Activated CD8-positive, alpha-beta T cell treated with anti-CD3 and anti-CD28 coated beads, Interleukin-2, amount 10 ng/mL, durations not matched to agents 7 days and 5 days (primary cell): ENCODE results near the gene ADGRL3. TPM values are rescaled to one million over a fixed set of nuclear protein-coding genes. Genes with fewer than 3 reads are reported as not detected.

Experiments used
- ATAC-seq: fragments of 150-1000 bp; cut with Tn5 transposase; one replicate; pipeline ENCODE4 v1.10.0; 2021; ENCODE audit warnings: moderate library complexity
- CTCF ChIA-PET: fragments of 350-600 bp; sonication (Branson Sonifier 250); formaldehyde crosslinking; loops from one replicate; lab custom pipeline; 2021; ENCODE audit warnings: antibody characterized with exemption; lab: Charles Lee
- POLR2A ChIA-PET: fragments of 350-600 bp; sonication (Branson Sonifier 250); formaldehyde crosslinking; loops from one replicate; lab custom pipeline; 2021; ENCODE audit warnings: antibody characterized with exemption; lab: Charles Lee
- DNase-seq: peaks from one replicate; pipeline ENCODE4 v3.0.0-alpha.2; 2020
- H3K27ac Mint-ChIP-seq: one replicate; pipeline ENCODE4 v1.8.0; 2021; ENCODE audit warnings: mild to moderate bottlenecking, mixed read lengths
- H3K27me3 Mint-ChIP-seq: one replicate; pipeline ENCODE4 v1.8.0; 2021; ENCODE audit warnings: low read depth, mixed read lengths
- H3K36me3 Mint-ChIP-seq: one replicate; pipeline ENCODE4 v1.8.0; 2021; ENCODE audit warnings: low read depth, mixed read lengths
- H3K4me1 Mint-ChIP-seq: one replicate; pipeline ENCODE4 v1.8.0; 2021; ENCODE audit warnings: low read depth, mixed read lengths
- H3K4me3 Mint-ChIP-seq: one replicate; pipeline ENCODE4 v1.8.0; 2021; ENCODE audit warnings: mild to moderate bottlenecking, mixed read lengths
- H3K9me3 Mint-ChIP-seq: one replicate; pipeline ENCODE4 v1.8.0; 2022; ENCODE audit warnings: mixed read lengths; ENCODE audit not compliant: insufficient read depth
- total RNA-seq, 2 experiments: library from RNA; stranded (reverse); gene quantifications; one replicate each; pipeline ENCODE4 v1.2.3, GENCODE V29; 2021

Gene ADGRL3
- total RNA-seq, 2 experiments from 2014 or later: not detected

GRCh38 chr4:61407642-61408618 lies 207.8 kb downstream of the ADGRL3 start:
- H3K27ac Mint-ChIP-seq: no peak overlapping the region
- POLR2A ChIA-PET: no interaction called here

GRCh38 chr4:61408861-61409260 lies 208.7 kb downstream of the ADGRL3 start:
- POLR2A ChIA-PET: no interaction called here

More at GRCh38 chr4:61407642-61408618, 207.8 kb downstream of the ADGRL3 start:
- no peaks in the 10 kb centered on the region for H3K9me3 Mint-ChIP-seq
- no peaks in the 10 kb centered on the region for H3K36me3 Mint-ChIP-seq
- ATAC-seq (no peak), DNase-seq (no peak)
- CTCF ChIA-PET: no interaction called here
- no peaks in the 10 kb centered on the region for H3K4me1 Mint-ChIP-seq
- no peak overlapping the region for H3K4me3 Mint-ChIP-seq
- H3K27me3 Mint-ChIP-seq: no peaks in the 10 kb centered on the region

DNA sequence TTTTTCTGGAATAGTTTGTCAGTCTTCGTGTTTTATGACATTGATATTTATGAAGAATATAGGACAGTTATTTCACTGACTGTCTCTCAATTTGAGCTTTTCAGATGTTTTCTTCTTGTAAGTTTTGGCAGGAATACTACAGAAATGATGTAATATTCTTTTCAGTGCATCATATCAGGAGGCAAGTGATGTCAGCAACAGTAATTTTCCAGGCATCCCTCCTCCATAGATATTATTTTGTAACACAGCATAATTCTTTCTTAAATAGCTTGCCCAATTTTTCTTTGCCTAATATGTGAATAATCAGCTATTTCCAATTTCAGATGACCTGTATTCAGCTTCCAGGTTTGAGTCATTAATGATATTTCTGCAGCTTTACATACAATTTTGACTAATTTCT lies 211.1 kb downstream of the ADGRL3 start:
- H3K36me3 Mint-ChIP-seq: no peaks in the 10 kb centered on the region
- ATAC-seq (no peak), DNase-seq (no peak)
- H3K4me1 Mint-ChIP-seq: no peaks in the 10 kb centered on the region
- ChIA-PET CTCF (no interaction called here), POLR2A (no interaction called here)
- H3K9me3 Mint-ChIP-seq: no peaks in the 10 kb centered on the region
- no peak overlapping the region for H3K27ac Mint-ChIP-seq
- no peaks in the 10 kb centered on the region for H3K27me3 Mint-ChIP-seq
- H3K4me3 Mint-ChIP-seq: no peak overlapping the region

More at GRCh38 chr4:61408861-61409260, 208.7 kb downstream of the ADGRL3 start:
- Mint-ChIP-seq H3K36me3 (no peaks in the 10 kb centered on the region), H3K4me1 (no peaks in the 10 kb centered on the region), H3K9me3 (no peaks in the 10 kb centered on the region), H3K27ac (no peak overlapping the region), H3K27me3 (no peaks in the 10 kb centered on the region), H3K4me3 (no peak overlapping the region)
- DNase-seq: no peak
- no peak for ATAC-seq
- CTCF ChIA-PET: no interaction called here

DNA sequence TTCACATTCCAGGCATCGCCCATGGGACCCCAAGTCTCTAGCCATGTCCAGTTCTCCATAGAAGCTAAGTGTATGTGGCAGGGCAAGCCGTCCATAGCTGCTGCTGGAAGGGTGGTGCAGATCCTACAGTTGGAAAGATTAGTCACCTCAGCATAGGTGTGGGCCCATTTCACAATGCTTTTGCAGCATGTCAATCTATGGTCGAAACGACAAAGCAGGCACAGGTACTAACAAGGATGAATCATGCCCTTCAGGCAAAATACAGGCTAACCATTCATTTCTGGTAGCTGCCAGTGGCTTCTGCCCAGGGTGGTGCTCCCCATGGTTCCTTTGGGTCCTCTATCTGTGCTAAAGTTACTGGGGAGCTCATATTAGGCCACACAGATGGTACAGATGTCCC lies 225.2 kb downstream of the ADGRL3 start:
- ChIA-PET CTCF (no interaction called here), POLR2A (no interaction called here)
- no peaks in the 10 kb centered on the region for H3K36me3 Mint-ChIP-seq
- H3K4me3 Mint-ChIP-seq: no peak overlapping the region
- DNase-seq (no peak), ATAC-seq (no peak)
- no peak overlapping the region for H3K27ac Mint-ChIP-seq
- H3K27me3 Mint-ChIP-seq: no peaks in the 10 kb centered on the region
- H3K4me1 Mint-ChIP-seq: no peaks in the 10 kb centered on the region
- no peaks in the 10 kb centered on the region for H3K9me3 Mint-ChIP-seq

DNA sequence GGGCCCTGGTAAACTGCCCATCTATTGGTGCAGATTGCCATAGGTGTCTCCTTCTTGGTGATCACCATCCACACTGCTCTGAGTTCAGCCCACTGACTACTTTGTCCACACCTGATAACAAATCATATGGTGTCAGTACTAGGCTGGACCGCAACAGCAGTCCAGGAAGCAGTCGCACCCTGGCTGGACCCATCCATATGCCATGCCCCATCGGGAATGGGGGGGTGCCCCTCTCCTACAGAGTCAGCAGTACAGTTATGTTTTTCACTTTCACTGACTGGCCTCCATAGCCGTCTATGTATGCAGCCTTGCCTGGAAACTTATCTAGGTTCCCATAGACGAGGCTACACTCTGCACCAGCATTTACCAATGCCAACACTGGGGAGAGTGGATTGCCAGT lies 226.1 kb downstream of the ADGRL3 start:
- Mint-ChIP-seq H3K27me3 (no peaks in the 10 kb centered on the region), H3K4me3 (no peak overlapping the region), H3K9me3 (no peaks in the 10 kb centered on the region), H3K36me3 (no peaks in the 10 kb centered on the region), H3K4me1 (no peaks in the 10 kb centered on the region), H3K27ac (no peak overlapping the region)
- no peak for DNase-seq
- no peak for ATAC-seq
- POLR2A ChIA-PET: no interaction called here
- CTCF ChIA-PET: no interaction called here

DNA sequence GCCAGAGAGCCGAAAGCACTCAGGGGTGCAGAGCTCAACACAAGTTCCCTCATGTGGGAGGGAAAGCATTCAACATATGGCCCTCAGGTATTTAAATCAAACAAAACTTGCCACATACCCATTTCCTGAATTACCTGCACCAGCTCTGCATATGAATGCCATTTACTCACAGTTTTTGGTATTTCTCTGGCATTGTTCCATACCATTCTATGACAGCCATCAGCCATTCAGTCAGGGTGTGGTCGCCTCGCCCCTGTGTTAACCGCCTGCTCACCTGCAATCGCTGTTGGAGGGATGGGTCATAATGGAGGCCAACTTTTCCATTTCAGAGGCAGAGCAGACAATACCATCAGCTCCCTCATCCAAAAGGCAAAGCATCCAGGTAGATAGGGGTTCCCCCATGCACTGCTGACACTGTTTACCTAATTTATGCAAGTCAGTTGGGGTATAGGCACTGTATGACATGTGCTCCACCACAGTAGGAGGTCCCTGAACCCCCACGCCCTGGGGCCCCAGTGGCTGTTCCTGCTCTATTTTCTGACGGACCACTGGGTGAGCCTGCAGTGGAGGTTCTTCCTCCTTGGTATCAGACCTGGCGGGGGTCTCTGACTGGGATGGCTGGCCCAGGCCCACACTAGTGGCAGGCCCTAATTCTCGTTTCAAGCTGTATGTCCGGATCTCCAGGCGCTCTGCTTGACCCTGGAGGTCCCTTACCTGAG lies 227.1 kb downstream of the ADGRL3 start:
- DNase-seq: no peak
- no peaks in the 10 kb centered on the region for H3K36me3 Mint-ChIP-seq
- no peaks in the 10 kb centered on the region for H3K27me3 Mint-ChIP-seq
- no peaks in the 10 kb centered on the region for H3K4me1 Mint-ChIP-seq
- ChIA-PET POLR2A (no interaction called here), CTCF (no interaction called here)
- no peak for ATAC-seq
- H3K9me3 Mint-ChIP-seq: no peaks in the 10 kb centered on the region
- no peak overlapping the region for H3K4me3 Mint-ChIP-seq
- no peak overlapping the region for H3K27ac Mint-ChIP-seq

DNA sequence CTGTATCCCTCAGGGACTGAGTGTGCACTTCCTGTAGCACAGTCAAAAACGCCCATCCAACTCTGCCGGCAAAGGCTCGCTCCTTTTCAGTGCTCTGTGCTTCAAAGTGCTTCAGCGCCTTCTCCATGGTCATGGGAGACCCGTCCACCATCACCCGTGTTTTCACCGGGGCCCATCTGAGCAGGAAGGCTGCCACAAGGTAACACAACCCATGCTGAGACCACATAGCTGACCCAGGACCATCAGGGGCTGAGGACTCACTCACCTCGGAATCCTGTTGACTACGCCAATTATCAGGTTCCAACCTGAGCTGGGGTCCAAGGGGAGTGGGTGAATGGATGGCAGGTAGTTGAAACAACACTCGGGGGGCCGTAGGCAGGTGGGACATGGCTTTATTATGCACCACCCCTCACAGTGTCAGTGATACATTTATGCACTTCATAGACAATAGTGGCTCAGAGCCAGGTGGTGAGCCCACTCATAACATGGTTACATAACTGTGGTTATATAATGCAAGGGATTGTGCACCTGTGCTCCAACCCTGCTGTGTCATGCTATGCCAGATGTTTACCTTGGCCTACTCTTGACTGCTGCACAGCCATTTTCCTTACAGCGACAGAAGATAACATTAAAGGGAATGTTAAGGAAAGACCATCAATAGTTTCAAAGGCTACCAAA lies 227.8 kb downstream of the ADGRL3 start:
- DNase-seq (no peak), ATAC-seq (no peak)
- ChIA-PET POLR2A (no interaction called here), CTCF (no interaction called here)
- H3K9me3 Mint-ChIP-seq: no peaks in the 10 kb centered on the region
- no peaks in the 10 kb centered on the region for H3K27me3 Mint-ChIP-seq
- H3K4me1 Mint-ChIP-seq: no peaks in the 10 kb centered on the region
- no peaks in the 10 kb centered on the region for H3K36me3 Mint-ChIP-seq
- H3K4me3 Mint-ChIP-seq: no peak overlapping the region
- H3K27ac Mint-ChIP-seq: no peak overlapping the region

- CTCF ChIA-PET: no interaction called here
- POLR2A ChIA-PET: no interaction called here
- no peak for ATAC-seq
Observed at GRCh38 chr4:61428950-61429349, 228.8 kb downstream of the ADGRL3 start.

GRCh38 chr4:61431131-61431530 lies 231.0 kb downstream of the ADGRL3 start:
- Mint-ChIP-seq H3K36me3 (no peaks in the 10 kb centered on the region), H3K27me3 (no peaks in the 10 kb centered on the region), H3K4me3 (no peak overlapping the region), H3K4me1 (no peaks in the 10 kb centered on the region), H3K9me3 (peaks cover 7% of the 10 kb centered on the region), H3K27ac (no peak overlapping the region)
- DNase-seq: no peak
- ChIA-PET POLR2A (no interaction called here), CTCF (no interaction called here)
- no peak for ATAC-seq

More at GRCh38 chr4:61428950-61429349, 228.8 kb downstream of the ADGRL3 start:
- no peak overlapping the region for H3K4me3 Mint-ChIP-seq
- H3K27me3 Mint-ChIP-seq: no peaks in the 10 kb centered on the region
- H3K9me3 Mint-ChIP-seq: peaks cover 7% of the 10 kb centered on the region
- H3K27ac Mint-ChIP-seq: no peak overlapping the region
- H3K4me1 Mint-ChIP-seq: no peaks in the 10 kb centered on the region
- no peaks in the 10 kb centered on the region for H3K36me3 Mint-ChIP-seq
- no peak for DNase-seq

DNA sequence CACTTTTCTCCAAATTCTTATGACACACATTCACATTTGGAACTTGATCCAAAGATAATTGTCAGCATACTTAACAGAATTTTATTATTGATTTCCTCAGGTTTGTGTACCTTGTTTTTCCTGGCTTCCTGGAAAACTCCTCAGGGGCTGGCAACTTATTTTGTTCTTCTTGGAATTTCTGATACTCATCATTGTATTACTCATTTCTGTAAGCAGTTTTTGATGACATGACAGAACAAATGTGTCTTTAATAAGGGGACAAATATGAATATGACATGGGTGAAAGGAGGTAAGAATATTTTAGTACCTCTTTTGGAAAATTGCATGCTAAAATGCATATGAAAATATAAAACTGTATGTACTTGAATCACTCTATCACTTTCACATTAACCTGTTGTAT lies 237.8 kb downstream of the ADGRL3 start:
- POLR2A ChIA-PET: no interaction called here
- CTCF ChIA-PET: no interaction called here
- Mint-ChIP-seq H3K36me3 (no peaks in the 10 kb centered on the region), H3K4me3 (no peak overlapping the region), H3K27me3 (no peaks in the 10 kb centered on the region), H3K9me3 (peaks cover 7% of the 10 kb centered on the region), H3K27ac (no peak overlapping the region), H3K4me1 (no peaks in the 10 kb centered on the region)
- no peak for DNase-seq
- no peak for ATAC-seq

DNA sequence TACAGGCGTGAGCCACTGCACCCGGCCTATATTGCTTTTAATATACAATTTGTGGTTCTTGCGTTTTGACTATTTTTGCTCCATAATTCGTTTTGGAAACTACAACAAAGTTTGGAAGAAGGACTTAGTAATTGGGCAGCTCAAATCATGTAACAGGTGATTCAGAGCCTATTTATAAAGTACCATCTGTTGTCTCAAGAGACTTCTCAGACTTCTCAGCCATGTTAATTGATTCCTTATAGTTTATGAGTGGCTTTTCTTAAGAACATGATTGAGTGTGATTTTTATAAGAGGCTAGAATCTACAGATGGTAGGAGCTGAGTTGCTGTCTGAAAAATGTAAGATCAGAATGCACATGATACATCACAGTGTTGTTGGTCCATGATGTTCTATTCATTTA lies 240.2 kb downstream of the ADGRL3 start:
- ATAC-seq (no peak), DNase-seq (no peak)
- Mint-ChIP-seq H3K4me1 (no peaks in the 10 kb centered on the region), H3K36me3 (no peaks in the 10 kb centered on the region), H3K9me3 (no peaks in the 10 kb centered on the region), H3K27ac (no peak overlapping the region), H3K4me3 (no peak overlapping the region), H3K27me3 (no peaks in the 10 kb centered on the region)
- ChIA-PET CTCF (no interaction called here), POLR2A (no interaction called here)

DNA sequence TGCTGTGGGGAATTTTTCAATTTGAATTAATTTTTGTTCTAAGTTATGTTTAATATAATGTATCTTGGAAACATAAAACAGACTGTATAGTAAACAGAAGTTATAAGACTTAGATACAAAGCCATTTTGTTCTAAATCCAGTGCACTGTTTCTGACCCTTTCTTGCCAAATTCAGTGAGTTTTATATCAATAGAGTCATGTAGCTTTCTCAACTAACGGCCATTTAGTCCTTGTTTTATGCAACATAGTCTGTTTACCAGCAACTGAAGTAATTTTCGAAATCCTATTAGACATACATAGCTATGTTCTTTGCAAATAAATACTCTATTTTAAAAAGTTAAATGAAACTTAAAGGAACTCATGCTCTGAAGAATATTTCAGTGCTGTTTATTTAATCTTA lies 242.8 kb downstream of the ADGRL3 start:
- CTCF ChIA-PET: no interaction called here

More for the DNA sequence above, 242.8 kb downstream of the ADGRL3 start:
- no peaks in the 10 kb centered on the region for H3K36me3 Mint-ChIP-seq
- ATAC-seq (no peak), DNase-seq (no peak)
- no peaks in the 10 kb centered on the region for H3K9me3 Mint-ChIP-seq
- no peak overlapping the region for H3K27ac Mint-ChIP-seq
- H3K4me1 Mint-ChIP-seq: no peaks in the 10 kb centered on the region
- H3K27me3 Mint-ChIP-seq: no peaks in the 10 kb centered on the region
- POLR2A ChIA-PET: no interaction called here
- no peak overlapping the region for H3K4me3 Mint-ChIP-seq
